ENCODE measurements around the gene RAP1GAP.

The RAP1GAP gene

GRCh38 chr1:21630571-21631343, 38.4 kb downstream of the RAP1GAP start:
- H3K4me3 ChIP-seq (ENCODE audit: low read depth, low read length) = no peak overlapping the region

- H3K4me3 ChIP-seq (ENCODE audit: low read depth, low read length) = no peak overlapping the region
Measured at GRCh38 chr1:21629971-21630370, 39.2 kb downstream of the RAP1GAP start.

GRCh38 chr1:21628798-21629393, 40.3 kb downstream of the RAP1GAP start:
- no peak overlapping the region for H3K4me3 ChIP-seq (ENCODE audit: low read depth, low read length)

- no peak overlapping the region for H3K4me3 ChIP-seq (ENCODE audit: low read depth, low read length)
Measured at GRCh38 chr1:21626921-21627339, 42.2 kb downstream of the RAP1GAP start.

- H3K4me3 ChIP-seq (ENCODE audit: low read depth, low read length) = no peak overlapping the region
Measured at GRCh38 chr1:21625390-21626190, 43.6 kb downstream of the RAP1GAP start.

- H3K4me3 ChIP-seq (ENCODE audit: low read depth, low read length) = no peak overlapping the region
Measured at GRCh38 chr1:21624571-21625389, 44.4 kb downstream of the RAP1GAP start.

GRCh38 chr1:21623410-21623961, 45.7 kb downstream of the RAP1GAP start:
- H3K4me3 ChIP-seq (ENCODE audit: low read depth, low read length) = no peak overlapping the region

- H3K4me3 ChIP-seq (ENCODE audit: low read depth, low read length) = peak overlapping the region; percentile 36
Measured at GRCh38 chr1:21622466-21623315, 46.5 kb downstream of the RAP1GAP start.

GRCh38 chr1:21621761-21622436, 47.3 kb downstream of the RAP1GAP start:
- H3K4me3 ChIP-seq (ENCODE audit: low read depth, low read length) = peak overlapping the region; percentile 31

- no peak overlapping the region for H3K4me3 ChIP-seq (ENCODE audit: low read depth, low read length)
Measured at GRCh38 chr1:21621051-21621450, 48.1 kb downstream of the RAP1GAP start.

GRCh38 chr1:21620496-21620895, 48.7 kb downstream of the RAP1GAP start:
- H3K4me3 ChIP-seq (ENCODE audit: low read depth, low read length) = no peak overlapping the region

- no peak overlapping the region for H3K4me3 ChIP-seq (ENCODE audit: low read depth, low read length)
Measured at GRCh38 chr1:21620011-21620410, 49.1 kb downstream of the RAP1GAP start.

- no peak overlapping the region for H3K4me3 ChIP-seq (ENCODE audit: low read depth, low read length)
Measured at GRCh38 chr1:21619375-21619947, 49.7 kb downstream of the RAP1GAP start.

- no peak overlapping the region for H3K4me3 ChIP-seq (ENCODE audit: low read depth, low read length)
Measured at GRCh38 chr1:21618561-21619374, 50.4 kb downstream of the RAP1GAP start.

GRCh38 chr1:21618059-21618458, 51.1 kb downstream of the RAP1GAP start:
- H3K4me3 ChIP-seq (ENCODE audit: low read depth, low read length) = no peak overlapping the region

- no peak overlapping the region for H3K4me3 ChIP-seq (ENCODE audit: low read depth, low read length)
Measured at GRCh38 chr1:21617126-21617738, 51.9 kb downstream of the RAP1GAP start.

- no peak overlapping the region for H3K4me3 ChIP-seq (ENCODE audit: low read depth, low read length)
Measured at GRCh38 chr1:21616372-21616771, 52.8 kb downstream of the RAP1GAP start.

All from iPS-11a (cell line).